NCI-H1105 treated with DMSO at 0.1 percent for 48 hours (cell line): ENCODE measurements around the gene NAXD.
"Not testable (repeated sequence)": the region's sequence is repeated elsewhere in the genome, so short reads cannot be mapped to it uniquely, and the experiment has no call there.

Source experiments
- DNase-seq: peaks from one replicate; lab custom pipeline; 2025; lab: John Stamatoyannopoulos, UW

NAXD gene

GRCh38 chr13:110628952-110629701, 13.8 kb downstream of the NAXD start:
- DNase-seq, result no peak

GRCh38 chr13:110629735-110630134, 14.4 kb downstream of the NAXD start:
- DNase-seq, result no peak

GRCh38 chr13:110630566-110631119, 15.3 kb downstream of the NAXD start:
- DNase-seq, result no peak

GRCh38 chr13:110632255-110632654, 16.9 kb downstream of the NAXD start:
- not testable (repeated sequence) for DNase-seq

GRCh38 chr13:110633776-110634175, 18.4 kb downstream of the NAXD start:
- DNase-seq, result no peak

- no peak for DNase-seq
These were observed 19.2 kb downstream of the NAXD start for GRCh38 chr13:110634558-110634957.

- no peak for DNase-seq
These were observed 20.2 kb downstream of the NAXD start for GRCh38 chr13:110635405-110636002.

DNA sequence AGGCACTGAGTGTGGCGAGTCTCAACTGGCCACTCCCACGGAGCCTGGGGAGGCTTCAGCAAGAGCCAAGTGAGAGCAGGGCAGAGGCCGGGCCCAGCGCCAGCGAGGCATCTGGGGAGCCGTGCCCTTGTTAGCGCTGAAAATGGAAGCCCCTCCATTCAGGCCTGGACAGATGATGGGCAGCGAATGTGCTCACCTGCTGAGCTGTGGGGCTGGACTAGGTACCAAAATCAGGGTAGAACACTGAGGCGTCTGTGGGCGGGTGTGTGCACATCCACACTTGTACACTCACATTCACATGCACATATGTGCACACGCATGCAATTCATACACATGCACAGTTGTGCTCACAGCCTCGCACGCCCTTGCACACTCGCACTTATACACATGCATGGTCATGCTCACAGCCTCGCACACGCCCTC, 20.7 kb downstream of the NAXD start:
- DNase-seq, result no peak

DNA sequence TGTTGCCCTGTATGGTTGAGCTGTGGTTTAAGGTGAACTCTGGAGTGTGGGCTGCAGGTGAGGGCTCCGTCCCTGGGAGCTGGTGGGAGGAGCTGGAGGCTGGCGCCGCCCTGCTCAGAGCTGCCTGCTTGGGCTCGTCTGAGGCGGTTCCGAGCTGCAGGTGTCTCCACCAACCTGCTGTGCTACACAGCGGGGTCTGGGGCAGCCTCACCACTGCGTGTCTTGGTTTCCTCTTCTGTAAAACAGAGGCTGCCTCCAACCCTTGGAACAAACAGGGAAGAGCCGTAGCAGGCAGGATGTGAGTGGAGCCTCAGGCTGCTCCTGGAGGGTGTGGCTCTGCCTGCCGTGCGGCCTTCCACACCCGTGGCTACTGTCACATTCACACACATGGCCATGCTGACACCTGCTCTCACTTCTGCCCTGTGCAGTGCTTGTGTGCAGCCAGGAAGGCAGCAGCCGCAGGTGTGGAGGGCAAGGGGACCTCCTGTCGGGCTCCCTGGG, 21.4 kb downstream of the NAXD start:
- peak; percentile 17 for DNase-seq

GRCh38 chr13:110637275-110637674, 21.9 kb downstream of the NAXD start:
- no peak for DNase-seq

- no peak for DNase-seq
These were observed 22.4 kb downstream of the NAXD start for GRCh38 chr13:110637747-110638146.

- no peak for DNase-seq
These were observed 22.9 kb downstream of the NAXD start for GRCh38 chr13:110638257-110638656.

- DNase-seq, result no peak
These were observed 23.8 kb downstream of the NAXD start for GRCh38 chr13:110638814-110639806.

DNA sequence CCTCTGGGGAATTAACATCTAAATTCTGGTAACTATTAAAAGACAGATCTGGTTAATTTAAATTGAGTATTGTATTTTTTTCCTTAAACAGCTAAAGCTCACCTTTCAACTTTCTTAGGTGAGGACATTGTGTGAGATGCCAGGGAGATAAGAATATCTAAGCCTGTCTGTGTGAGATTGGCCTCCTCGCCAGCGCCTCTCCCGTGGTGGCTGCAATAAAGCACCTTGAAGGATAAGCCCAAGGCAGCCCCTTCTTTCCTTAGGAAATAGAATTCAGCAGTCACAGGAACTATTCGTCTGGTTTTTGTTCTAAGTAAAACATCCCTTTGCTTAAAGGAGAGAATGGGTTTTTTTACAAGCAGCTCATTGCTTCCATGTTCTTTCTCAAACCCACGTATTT, 24.6 kb downstream of the NAXD start:
- no peak for DNase-seq

DNA sequence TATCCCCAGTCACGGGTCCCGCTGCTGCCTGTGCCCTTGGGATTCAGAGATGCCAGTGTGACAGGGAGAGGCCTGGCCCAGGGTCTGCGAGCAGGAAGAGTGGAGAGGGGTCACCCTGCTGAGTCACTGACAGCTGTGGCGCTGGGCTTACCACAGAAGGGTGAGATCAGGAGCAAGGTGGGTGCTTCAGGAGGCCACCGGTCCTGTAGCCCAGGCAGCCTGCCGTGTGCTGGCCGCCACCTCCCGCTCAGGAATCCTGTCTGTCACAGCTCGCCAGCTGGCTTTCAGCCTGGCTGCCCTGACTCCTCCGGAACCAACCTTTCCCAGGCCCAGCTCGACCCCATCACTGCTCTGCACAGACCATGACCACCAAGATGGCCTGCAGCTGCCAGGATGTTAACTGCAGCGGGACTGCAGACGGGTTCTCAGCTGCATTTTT, 25.3 kb downstream of the NAXD start:
- DNase-seq, result no peak

GRCh38 chr13:110641055-110642015, 26.0 kb downstream of the NAXD start:
- peak; percentile 50 for DNase-seq

GRCh38 chr13:110642291-110642981, 27.1 kb downstream of the NAXD start:
- DNase-seq, result no peak

- DNase-seq, result peak; percentile 76
These were observed 28.0 kb downstream of the NAXD start for GRCh38 chr13:110643324-110643723.

GRCh38 chr13:110643768-110644421, 28.6 kb downstream of the NAXD start:
- DNase-seq, result no peak
